Measurements from ENCODE around the gene REV3L.

GRCh38 chr6:111367393-111368088 lies 115.5 kb downstream of the REV3L start:
- TF ChIP-seq CTCF (IDR thresholded peaks at IDR 0.05), result no peak
- TF ChIP-seq ZFX (IDR thresholded peaks at IDR 0.05; ENCODE audit: borderline replicate concordance), result no peak
